ENCODE results near the gene NODAL. TPM values are rescaled to one million over a fixed set of nuclear protein-coding genes. Genes with fewer than 3 reads are reported as not detected.

The NODAL gene
- total and polyA plus RNA-seq, 8 donors = 0.80 to 1.3 (median 0.93) TPM; not detected in 2

DNA sequence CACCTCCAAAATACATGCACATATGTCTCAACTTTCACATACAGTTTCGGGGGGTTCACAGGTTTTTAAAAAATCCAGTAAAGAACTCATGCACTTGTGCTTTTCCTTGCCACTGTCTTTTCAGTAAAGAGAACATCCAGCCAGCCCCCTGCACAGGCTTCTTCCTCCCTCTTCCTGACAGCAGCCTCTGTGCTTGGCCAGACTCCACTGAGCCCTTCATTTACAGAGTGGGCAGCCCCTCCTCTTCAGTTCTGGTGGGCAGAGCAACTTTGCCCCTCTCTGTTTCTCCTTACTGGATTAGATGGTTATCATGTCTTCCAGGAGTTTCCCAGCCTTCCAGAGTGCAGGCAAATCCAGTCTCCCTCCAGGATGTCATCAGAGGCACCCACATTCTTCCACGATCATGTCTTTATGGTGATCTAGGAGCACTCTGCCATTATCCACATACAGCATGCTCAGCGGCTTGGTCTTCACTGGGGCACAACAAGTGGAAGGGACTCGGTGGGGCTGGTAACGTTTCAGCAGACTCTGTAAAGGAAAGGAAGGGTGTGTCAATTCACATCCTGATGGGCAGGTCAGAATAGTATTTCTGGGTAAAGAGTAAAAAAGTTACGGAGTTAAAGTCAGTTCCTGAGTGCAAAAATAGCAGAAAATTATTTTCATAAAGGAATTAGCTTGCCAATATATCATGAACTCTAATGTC, 8.8 kb downstream of the NODAL start:
- H3K9me3 ChIP-seq = no peaks in the 10 kb centered on the region
- ATAC-seq (no peak), DNase-seq (no peak)
- H3K27ac ChIP-seq = no peak overlapping the region
- peaks cover 0 to 2% of the 10 kb centered on the region in 2 donors for H3K27me3 ChIP-seq
- TF ChIP-seq, protein P1, sequence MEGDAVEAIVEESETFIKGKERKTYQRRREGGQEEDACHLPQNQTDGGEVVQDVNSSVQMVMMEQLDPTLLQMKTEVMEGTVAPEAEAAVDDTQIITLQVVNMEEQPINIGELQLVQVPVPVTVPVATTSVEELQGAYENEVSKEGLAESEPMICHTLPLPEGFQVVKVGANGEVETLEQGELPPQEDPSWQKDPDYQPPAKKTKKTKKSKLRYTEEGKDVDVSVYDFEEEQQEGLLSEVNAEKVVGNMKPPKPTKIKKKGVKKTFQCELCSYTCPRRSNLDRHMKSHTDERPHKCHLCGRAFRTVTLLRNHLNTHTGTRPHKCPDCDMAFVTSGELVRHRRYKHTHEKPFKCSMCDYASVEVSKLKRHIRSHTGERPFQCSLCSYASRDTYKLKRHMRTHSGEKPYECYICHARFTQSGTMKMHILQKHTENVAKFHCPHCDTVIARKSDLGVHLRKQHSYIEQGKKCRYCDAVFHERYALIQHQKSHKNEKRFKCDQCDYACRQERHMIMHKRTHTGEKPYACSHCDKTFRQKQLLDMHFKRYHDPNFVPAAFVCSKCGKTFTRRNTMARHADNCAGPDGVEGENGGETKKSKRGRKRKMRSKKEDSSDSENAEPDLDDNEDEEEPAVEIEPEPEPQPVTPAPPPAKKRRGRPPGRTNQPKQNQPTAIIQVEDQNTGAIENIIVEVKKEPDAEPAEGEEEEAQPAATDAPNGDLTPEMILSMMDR (IDR thresholded peaks at IDR 0.05) = no peak
- H3K4me3 ChIP-seq = no peak overlapping the region
- H3K36me3 ChIP-seq = peaks cover 0 to 33% of the 10 kb centered on the region in 2 donors
- peaks cover 17 to 26% of the 10 kb centered on the region in 2 donors for H3K4me1 ChIP-seq
- intact Hi-C loops (cut with DNase I) = no loop called here

DNA sequence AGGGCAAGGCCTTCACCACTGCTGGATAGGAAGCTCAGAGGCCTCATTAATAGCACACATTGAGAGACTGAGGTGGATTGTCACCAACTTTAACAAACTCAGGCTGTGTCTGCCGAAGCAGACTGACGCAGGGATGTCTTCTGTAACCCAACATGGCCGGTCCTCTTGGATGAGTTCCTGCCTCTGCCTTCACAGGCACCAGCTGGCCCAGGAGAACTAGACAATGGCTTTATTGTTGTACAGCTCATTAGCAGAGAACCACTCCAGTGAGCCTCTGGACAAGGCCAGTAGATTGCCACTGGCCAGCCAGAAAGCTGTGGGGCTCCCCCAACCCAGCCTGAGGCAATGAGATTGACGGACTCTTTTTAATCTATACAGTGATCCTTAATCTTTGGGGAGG, 9.4 kb downstream of the NODAL start:
- H3K4me1 ChIP-seq = peaks cover 17 to 26% of the 10 kb centered on the region in 2 donors
- no peak overlapping the region for H3K27ac ChIP-seq
- TF ChIP-seq, protein P1 (IDR thresholded peaks at IDR 0.05) = no peak
- H3K27me3 ChIP-seq = no peaks in the 10 kb centered on the region
- intact Hi-C loops (cut with DNase I) = no loop called here
- ATAC-seq (no peak), DNase-seq (no peak)
- H3K36me3 ChIP-seq = peaks cover 0 to 39% of the 10 kb centered on the region in 2 donors
- H3K4me3 ChIP-seq = no peak overlapping the region
- no peaks in the 10 kb centered on the region for H3K9me3 ChIP-seq

DNA sequence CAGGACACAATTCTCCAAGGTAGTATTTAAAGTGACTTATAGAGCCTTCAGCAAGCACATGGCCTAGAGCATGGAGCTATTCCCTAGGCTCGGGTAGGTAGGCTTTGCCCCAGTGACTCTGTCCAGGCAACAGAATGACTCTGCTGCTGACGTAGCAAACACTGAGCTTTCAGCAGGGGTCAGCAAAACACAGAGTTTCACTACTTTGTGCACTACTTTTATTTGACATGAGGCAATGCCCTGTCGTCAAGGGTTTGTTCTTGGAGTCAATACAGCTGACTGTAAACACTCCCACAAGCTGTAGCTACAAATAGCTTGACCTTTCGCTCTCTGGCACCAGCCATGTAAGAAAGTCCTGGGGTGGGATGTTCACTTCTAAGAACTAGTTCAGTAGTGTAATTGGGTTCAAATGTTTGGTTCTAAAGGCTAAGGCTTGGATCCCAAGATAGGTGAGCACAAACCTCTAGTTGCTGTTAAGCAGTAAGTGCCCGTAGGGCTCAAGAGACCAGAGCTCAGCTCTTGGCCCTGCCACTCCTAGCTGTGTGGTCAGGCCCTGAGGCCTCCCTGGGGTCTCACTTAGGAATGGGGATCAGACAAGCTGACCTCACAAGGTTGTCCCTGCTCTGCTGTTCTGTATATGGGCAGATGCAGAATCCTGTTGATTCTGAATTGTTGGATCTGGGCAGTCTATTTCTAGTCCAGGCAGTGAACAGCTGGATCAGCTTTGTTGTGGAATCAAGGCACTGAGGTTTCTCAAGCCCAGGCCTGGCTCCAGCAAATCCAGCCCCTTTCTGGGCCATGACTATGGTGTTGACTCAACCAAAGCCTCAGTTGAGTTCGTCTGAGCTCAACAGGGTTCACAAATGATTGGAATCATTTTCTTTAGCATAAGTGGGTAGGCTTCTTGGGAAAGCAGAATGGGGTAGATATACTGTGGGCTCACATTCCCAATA, 10.7 kb downstream of the NODAL start:
- TF ChIP-seq, protein P1 (IDR thresholded peaks at IDR 0.05) = no peak
- H3K36me3 ChIP-seq = peaks cover 0 to 52% of the 10 kb centered on the region in 2 donors
- H3K9me3 ChIP-seq = no peaks in the 10 kb centered on the region
- no peak overlapping the region for H3K4me3 ChIP-seq
- ATAC-seq (peak; percentile 92), DNase-seq (peak in 3 of 4 donors; percentile 71 to 96 (median 85))
- H3K27ac ChIP-seq = peak overlapping the region; percentile 46 to 74
- peaks cover 17 to 26% of the 10 kb centered on the region in 2 donors for H3K4me1 ChIP-seq
- no peaks in the 10 kb centered on the region for H3K27me3 ChIP-seq
- intact Hi-C loops (cut with DNase I) = no loop called here

DNA sequence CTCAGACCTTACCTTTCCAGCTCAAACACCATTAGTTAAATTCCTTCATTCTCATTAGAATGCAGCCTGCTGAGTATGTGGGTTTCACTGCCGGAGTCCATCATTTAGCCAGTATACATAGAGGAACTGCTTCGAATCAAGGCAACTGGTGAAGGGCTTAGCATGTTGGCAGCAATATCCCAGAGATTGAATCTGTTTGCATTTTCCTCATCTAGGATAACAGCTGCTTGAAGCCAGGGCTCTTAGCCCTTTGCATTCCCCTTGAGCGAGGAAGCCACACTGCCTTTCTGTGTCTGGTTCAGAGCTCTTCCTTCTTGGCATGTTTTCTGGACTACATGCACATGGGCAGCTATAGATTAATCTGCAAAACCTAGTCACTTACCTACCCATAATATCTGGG, 14.7 kb downstream of the NODAL start:
- TF ChIP-seq, protein P1 (IDR thresholded peaks at IDR 0.05) = no peak
- H3K4me1 ChIP-seq = peaks cover 17 to 19% of the 10 kb centered on the region in 2 donors
- no peak overlapping the region for H3K4me3 ChIP-seq
- DNase-seq (no peak), ATAC-seq (no peak)
- intact Hi-C loops (cut with DNase I) = no loop called here
- H3K9me3 ChIP-seq = no peaks in the 10 kb centered on the region
- H3K36me3 ChIP-seq = peaks cover 0 to 88% of the 10 kb centered on the region in 2 donors
- H3K27me3 ChIP-seq = no peaks in the 10 kb centered on the region
- H3K27ac ChIP-seq = no peak overlapping the region

DNA sequence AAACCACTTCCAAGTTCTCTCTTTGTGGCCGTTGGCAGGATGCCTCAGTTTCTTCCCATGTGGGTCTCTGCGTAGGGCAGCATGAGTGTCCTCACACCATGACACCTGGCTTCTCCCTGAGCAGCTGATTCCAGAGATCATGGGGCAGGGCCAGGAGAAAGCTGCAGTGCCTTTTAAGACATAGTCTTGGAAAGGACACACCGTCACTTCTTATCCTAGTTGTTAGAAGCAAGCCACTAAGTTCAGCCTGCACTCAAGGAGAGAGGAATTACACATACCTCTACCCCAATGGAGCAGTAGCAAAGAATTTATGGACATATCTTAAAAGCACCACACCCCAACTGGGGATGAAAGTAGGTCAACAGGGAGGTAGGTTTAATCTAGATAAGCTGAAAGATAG, 16.4 kb downstream of the NODAL start:
- Histone ChIP-seq H3K27ac (no peak overlapping the region), H3K4me3 (no peak overlapping the region), H3K27me3 (no peaks in the 10 kb centered on the region), H3K4me1 (peaks cover under 1 to 9% of the 10 kb centered on the region in 2 donors), H3K9me3 (no peaks in the 10 kb centered on the region), H3K36me3 (peaks cover 0 to 100% of the 10 kb centered on the region in 2 donors)
- DNase-seq (no peak), ATAC-seq (peak; percentile 6)
- intact Hi-C loops (cut with DNase I) = no loop called here
- TF ChIP-seq, protein P1 (IDR thresholded peaks at IDR 0.05) = no peak
